GM23338 (cell line): ENCODE data around the gene AXL. TPM values are rescaled to one million over a fixed set of nuclear protein-coding genes. Genes with fewer than 3 reads are reported as not detected.

Source experiments
- ATAC-seq: fragments of 200-7000 bp; cut with Tn5 transposase; 3 replicates; pipeline ENCODE4 v1.9.1; 2020
- DNase-seq: peaks from one replicate; pipeline ENCODE4 v3.0.0-alpha.2; 2015; ENCODE audit warnings: low spot score
- H2AFZ ChIP-seq: fragments of 200-600 bp; sonication (generic); 2 replicates; pipeline ENCODE4 v1.8.0; 2016; ENCODE audit warnings: antibody characterized with exemption, mild to moderate bottlenecking, moderate library complexity
- H3F3A ChIP-seq: fragments of 200-600 bp; sonication (generic); replicated peaks from 2 replicates; pipeline ENCODE4 v1.8.0; 2017; ENCODE audit warnings: antibody characterized with exemption, mixed run types, low read depth
- H3K27ac ChIP-seq: fragments of 200-600 bp; sonication (generic); 2 replicates; pipeline ENCODE4 v1.6.1; 2016; ENCODE audit warnings: low read depth
- H3K27me3 ChIP-seq: fragments of 200-600 bp; sonication (generic); 2 replicates; pipeline ENCODE4 v1.8.0; 2016; ENCODE audit warnings: mild to moderate bottlenecking, mixed run types, moderate library complexity; ENCODE audit not compliant: insufficient read depth
- H3K36me3 ChIP-seq: fragments of 200-600 bp; sonication (generic); 2 replicates; pipeline ENCODE4 v1.8.0; 2016; ENCODE audit warnings: mild to moderate bottlenecking; ENCODE audit not compliant: insufficient read depth
- H3K4me1 ChIP-seq: fragments of 200-600 bp; sonication (generic); 2 replicates; pipeline ENCODE4 v1.8.0; 2016; ENCODE audit warnings: mild to moderate bottlenecking, moderate library complexity; ENCODE audit not compliant: insufficient read depth
- H3K4me2 ChIP-seq: fragments of 200-600 bp; sonication (generic); 2 replicates; pipeline ENCODE4 v1.7.1; 2017; ENCODE audit warnings: mixed run types
- H3K4me3 ChIP-seq: fragments of 200-600 bp; sonication (generic); 2 replicates; pipeline ENCODE4 v1.6.1; 2016; ENCODE audit warnings: mixed run types
- H3K79me2 ChIP-seq: fragments of 200-600 bp; sonication (generic); replicated peaks from 2 replicates; pipeline ENCODE4 v1.8.0; 2017; ENCODE audit warnings: mild to moderate bottlenecking; ENCODE audit not compliant: insufficient read depth
- H3K9me2 ChIP-seq: fragments of 200-600 bp; sonication (generic); 2 replicates; pipeline ENCODE4 v1.8.0; 2017; ENCODE audit not compliant: insufficient read depth
- H4K20me1 ChIP-seq: fragments of 200-600 bp; sonication (generic); replicated peaks from 2 replicates; pipeline ENCODE4 v1.8.0; 2017; ENCODE audit warnings: mild to moderate bottlenecking; ENCODE audit not compliant: insufficient read depth
- H3K27ac Mint-ChIP-seq: 2 replicates; pipeline ENCODE4 v1.8.0; 2020; ENCODE audit warnings: inconsistent platforms, mild to moderate bottlenecking, moderate library complexity, mixed read lengths
- H3K27me3 Mint-ChIP-seq: 3 replicates; pipeline ENCODE4 v1.8.0; 2022; ENCODE audit warnings: low read depth, mild to moderate bottlenecking, moderate library complexity, mixed read lengths, inconsistent platforms; ENCODE audit not compliant: insufficient read depth, poor library complexity
- H3K36me3 Mint-ChIP-seq: 3 replicates; pipeline ENCODE4 v1.8.0; 2021; ENCODE audit warnings: low read depth, mild to moderate bottlenecking, inconsistent platforms, moderate library complexity, mixed read lengths
- H3K4me1 Mint-ChIP-seq: 3 replicates; pipeline ENCODE4 v1.8.0; 2020; ENCODE audit warnings: mild to moderate bottlenecking, inconsistent platforms, mixed read lengths
- H3K4me3 Mint-ChIP-seq: 3 replicates; pipeline ENCODE4 v1.8.0; 2021; ENCODE audit warnings: moderate library complexity, mild to moderate bottlenecking, inconsistent platforms, mixed read lengths
- H3K9me3 Mint-ChIP-seq: 3 replicates; pipeline ENCODE4 v1.8.0; 2020; ENCODE audit warnings: moderate library complexity, mild to moderate bottlenecking, inconsistent platforms, mixed read lengths
- JUNB ChIP-seq: IDR thresholded peaks from one replicate; pipeline ENCODE4 v1.6.1; 2016; ENCODE audit warnings: antibody characterized with exemption; ENCODE audit not compliant: unreplicated experiment
- NANOG ChIP-seq: IDR thresholded peaks from 2 replicates; pipeline ENCODE4 v1.6.1; 2016; ENCODE audit warnings: antibody characterized with exemption, borderline replicate concordance
- POLR2AphosphoS5 ChIP-seq: IDR thresholded peaks from 2 replicates; pipeline ENCODE4 v1.6.1; 2016; ENCODE audit warnings: antibody characterized with exemption, low read depth
- STAT1 ChIP-seq: IDR thresholded peaks from one replicate; pipeline ENCODE4 v1.6.1; 2016; ENCODE audit warnings: antibody characterized with exemption; ENCODE audit not compliant: unreplicated experiment
- ZNF114 ChIP-seq: fragments of 250-450 bp; sonication (Bioruptor Pico); IDR thresholded peaks from 2 replicates; pipeline ENCODE4 v1.5.0; 2020; ENCODE audit warnings: mild to moderate bottlenecking, moderate library complexity
- ZNF331 ChIP-seq: fragments of 250-450 bp; sonication (Bioruptor Pico); IDR thresholded peaks from 2 replicates; pipeline ENCODE4 v1.5.0; 2020; ENCODE audit warnings: low read depth, mild to moderate bottlenecking, moderate library complexity
- polyA plus RNA-seq: library from polyadenylated mRNA; unstranded; fragments of >200 nt; fragmentation: Nextera tagmentation; extraction: Ambion mirVana; gene quantifications from 2 replicates; pipeline ENCODE4 v1.2.1, GENCODE V29; 2016
- total RNA-seq: library from RNA; depleted of rRNA; stranded (reverse); fragments of >200 nt; shearing (Covaris generic); gene quantifications from 2 replicates; pipeline ENCODE4 v1.2.3, GENCODE V29; 2014
- TF ChIP-seq, protein P1 (sequence below): IDR thresholded peaks from 2 replicates; pipeline ENCODE4 v1.6.1; 2016; ENCODE audit warnings: antibody characterized with exemption
- TF ChIP-seq, protein P2 (sequence below): fragments of 250-450 bp; sonication (Bioruptor Pico); IDR thresholded peaks from 2 replicates; pipeline ENCODE4 v1.5.0; 2020; ENCODE audit warnings: mild to moderate bottlenecking, moderate library complexity

Gene AXL
- total and polyA plus RNA-seq, 2 experiments from 2014 or later, result 9.0 to 28.4 TPM

DNA sequence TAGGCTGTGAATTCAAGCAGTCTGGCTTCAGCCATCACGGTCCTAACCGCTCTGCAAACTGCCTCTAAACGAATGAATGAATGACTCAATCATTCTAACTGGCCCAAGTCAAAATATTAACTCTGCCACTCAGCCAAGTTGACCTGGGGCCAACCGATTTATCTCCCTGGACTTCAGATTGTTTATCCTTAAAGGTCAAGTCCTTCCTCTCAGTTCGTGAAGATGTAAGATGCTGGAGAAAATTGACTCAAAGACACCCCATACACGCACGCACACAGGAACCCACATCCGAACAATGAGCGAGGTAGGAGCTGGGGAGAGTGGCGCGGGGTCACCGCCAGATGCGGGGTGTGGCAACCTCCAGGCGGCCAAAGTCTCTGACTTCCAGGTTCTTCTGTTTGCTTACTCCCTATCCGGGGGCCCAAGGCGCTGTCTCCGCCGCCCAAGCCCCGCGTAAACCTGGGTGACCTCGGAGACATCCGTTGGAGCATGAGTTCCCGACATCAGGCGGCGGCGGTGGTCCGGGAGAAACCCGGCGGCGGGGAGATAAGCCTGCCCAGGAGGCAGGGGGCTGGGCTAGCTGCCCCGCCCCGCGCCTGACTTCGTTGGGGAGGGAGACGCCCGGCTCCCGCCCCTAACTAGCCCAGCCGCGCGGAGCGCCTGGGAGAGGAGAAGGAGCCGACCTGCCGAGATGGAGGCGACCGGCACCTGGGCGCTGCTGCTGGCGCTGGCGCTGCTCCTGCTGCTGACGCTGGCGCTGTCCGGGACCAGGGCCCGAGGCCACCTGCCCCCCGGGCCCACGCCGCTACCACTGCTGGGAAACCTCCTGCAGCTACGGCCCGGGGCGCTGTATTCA is 26.2 kb upstream of the AXL start, which contains the start of gene CYP2S1:
Gene CYP2S1 (plus strand): TSS at position 646 of the 856 bp plus-strand sequence. CDS start 46 bp downstream, at position 692.
- H3K79me2 ChIP-seq, result peaks cover 67% of the 10 kb centered on the region
- peaks cover 22% of the 10 kb centered on the region for H4K20me1 ChIP-seq
- TF ChIP-seq ZNF331, result no peak
- TF ChIP-seq, protein P1, sequence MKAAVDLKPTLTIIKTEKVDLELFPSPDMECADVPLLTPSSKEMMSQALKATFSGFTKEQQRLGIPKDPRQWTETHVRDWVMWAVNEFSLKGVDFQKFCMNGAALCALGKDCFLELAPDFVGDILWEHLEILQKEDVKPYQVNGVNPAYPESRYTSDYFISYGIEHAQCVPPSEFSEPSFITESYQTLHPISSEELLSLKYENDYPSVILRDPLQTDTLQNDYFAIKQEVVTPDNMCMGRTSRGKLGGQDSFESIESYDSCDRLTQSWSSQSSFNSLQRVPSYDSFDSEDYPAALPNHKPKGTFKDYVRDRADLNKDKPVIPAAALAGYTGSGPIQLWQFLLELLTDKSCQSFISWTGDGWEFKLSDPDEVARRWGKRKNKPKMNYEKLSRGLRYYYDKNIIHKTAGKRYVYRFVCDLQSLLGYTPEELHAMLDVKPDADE, result 0 out of 2 replicates have a peak, but pooled peaks have one; percentile 29
- peak; percentile 83 for TF ChIP-seq POLR2AphosphoS5
- Mint-ChIP-seq H3K4me1 (peaks cover 57% of the 10 kb centered on the region), H3K9me3 (peaks cover 4% of the 10 kb centered on the region; the same call in 1 of the 3 replicates), H3K4me3 (peak within 1 kb of the TSS; percentile 93), H3K27ac (peak within 1 kb of the TSS; percentile 79), H3K27me3 (peaks cover 17% of the 10 kb centered on the region), H3K36me3 (peaks cover 41% of the 10 kb centered on the region)
- peaks cover 18% of the 10 kb centered on the region for H3K36me3 ChIP-seq
- ATAC-seq (peak; percentile 65), DNase-seq (peak; percentile 85)
- peaks cover 28% of the 10 kb centered on the region for H3F3A ChIP-seq
- peak within 1 kb of the TSS; percentile 97 for H3K4me2 ChIP-seq
- H3K27me3 ChIP-seq, result no peaks in the 10 kb centered on the region
- peak within 1 kb of the TSS; percentile 96 for H3K4me3 ChIP-seq
- peaks cover 44% of the 10 kb centered on the region for H3K4me1 ChIP-seq
- peak within 1 kb of the TSS; percentile 90 for H3K27ac ChIP-seq
- H3K9me2 ChIP-seq, result no peaks in the 10 kb centered on the region
- no peak within 1 kb of the TSS for H2AFZ ChIP-seq

DNA sequence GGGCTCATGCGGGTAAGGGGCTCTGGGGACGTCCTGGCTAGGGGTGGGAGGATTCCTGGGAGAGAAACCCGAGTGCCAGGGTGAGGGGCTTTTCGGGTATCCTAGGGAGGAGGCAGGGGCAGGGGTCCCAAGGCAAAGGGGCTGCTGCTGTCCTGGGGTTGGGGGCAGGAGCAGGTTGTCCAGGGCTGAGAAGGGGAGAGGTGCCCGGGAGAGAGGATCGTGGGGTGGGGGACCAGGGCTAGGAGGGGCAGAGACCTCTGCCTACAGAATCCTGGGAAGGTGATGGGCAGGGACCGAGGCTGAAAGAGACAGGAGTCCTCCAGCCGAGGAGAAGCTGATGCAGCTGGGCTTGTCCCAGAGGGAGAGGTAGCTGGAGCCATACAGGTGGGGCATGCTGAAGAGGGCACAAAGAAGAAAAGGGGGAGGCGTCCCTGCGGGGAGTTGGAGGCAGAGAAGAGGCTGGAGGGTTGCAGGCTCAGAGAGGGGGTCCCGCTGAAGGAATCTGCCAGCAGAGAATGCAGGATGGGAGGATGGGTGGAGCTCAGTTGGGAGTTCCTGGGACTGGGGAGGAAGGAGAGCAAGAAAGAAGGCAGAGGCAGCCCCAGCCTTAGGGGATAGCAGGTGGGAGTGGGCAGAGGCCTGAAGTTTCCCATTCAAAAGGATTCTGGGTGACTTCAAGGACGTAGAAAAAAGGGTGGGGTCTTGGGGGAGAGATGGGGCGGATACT is 25.4 kb upstream of the AXL start:
- ATAC-seq (peak; percentile 5), DNase-seq (peak; percentile 47)
- no peaks in the 10 kb centered on the region for H3K9me2 ChIP-seq
- H4K20me1 ChIP-seq, result peaks cover 22% of the 10 kb centered on the region
- Mint-ChIP-seq H3K9me3 (peaks cover 4% of the 10 kb centered on the region; the same call in 1 of the 3 replicates), H3K27me3 (peaks cover 18% of the 10 kb centered on the region), H3K27ac (peak overlapping the region; percentile 79), H3K36me3 (peaks cover 49% of the 10 kb centered on the region), H3K4me3 (peak overlapping the region; percentile 93), H3K4me1 (peaks cover 59% of the 10 kb centered on the region)
- peak overlapping the region; percentile 90 for H3K27ac ChIP-seq
- no peak overlapping the region for H2AFZ ChIP-seq
- peak overlapping the region; percentile 97 for H3K4me2 ChIP-seq
- H3K79me2 ChIP-seq, result peaks cover 67% of the 10 kb centered on the region
- H3K36me3 ChIP-seq, result peaks cover 18% of the 10 kb centered on the region
- H3K4me1 ChIP-seq, result peaks cover 42% of the 10 kb centered on the region
- peak overlapping the region; percentile 96 for H3K4me3 ChIP-seq
- H3F3A ChIP-seq, result peaks cover 28% of the 10 kb centered on the region
- H3K27me3 ChIP-seq, result no peaks in the 10 kb centered on the region
- no peak for TF ChIP-seq NANOG
- TF ChIP-seq STAT1, result no peak
- TF ChIP-seq, protein P2, sequence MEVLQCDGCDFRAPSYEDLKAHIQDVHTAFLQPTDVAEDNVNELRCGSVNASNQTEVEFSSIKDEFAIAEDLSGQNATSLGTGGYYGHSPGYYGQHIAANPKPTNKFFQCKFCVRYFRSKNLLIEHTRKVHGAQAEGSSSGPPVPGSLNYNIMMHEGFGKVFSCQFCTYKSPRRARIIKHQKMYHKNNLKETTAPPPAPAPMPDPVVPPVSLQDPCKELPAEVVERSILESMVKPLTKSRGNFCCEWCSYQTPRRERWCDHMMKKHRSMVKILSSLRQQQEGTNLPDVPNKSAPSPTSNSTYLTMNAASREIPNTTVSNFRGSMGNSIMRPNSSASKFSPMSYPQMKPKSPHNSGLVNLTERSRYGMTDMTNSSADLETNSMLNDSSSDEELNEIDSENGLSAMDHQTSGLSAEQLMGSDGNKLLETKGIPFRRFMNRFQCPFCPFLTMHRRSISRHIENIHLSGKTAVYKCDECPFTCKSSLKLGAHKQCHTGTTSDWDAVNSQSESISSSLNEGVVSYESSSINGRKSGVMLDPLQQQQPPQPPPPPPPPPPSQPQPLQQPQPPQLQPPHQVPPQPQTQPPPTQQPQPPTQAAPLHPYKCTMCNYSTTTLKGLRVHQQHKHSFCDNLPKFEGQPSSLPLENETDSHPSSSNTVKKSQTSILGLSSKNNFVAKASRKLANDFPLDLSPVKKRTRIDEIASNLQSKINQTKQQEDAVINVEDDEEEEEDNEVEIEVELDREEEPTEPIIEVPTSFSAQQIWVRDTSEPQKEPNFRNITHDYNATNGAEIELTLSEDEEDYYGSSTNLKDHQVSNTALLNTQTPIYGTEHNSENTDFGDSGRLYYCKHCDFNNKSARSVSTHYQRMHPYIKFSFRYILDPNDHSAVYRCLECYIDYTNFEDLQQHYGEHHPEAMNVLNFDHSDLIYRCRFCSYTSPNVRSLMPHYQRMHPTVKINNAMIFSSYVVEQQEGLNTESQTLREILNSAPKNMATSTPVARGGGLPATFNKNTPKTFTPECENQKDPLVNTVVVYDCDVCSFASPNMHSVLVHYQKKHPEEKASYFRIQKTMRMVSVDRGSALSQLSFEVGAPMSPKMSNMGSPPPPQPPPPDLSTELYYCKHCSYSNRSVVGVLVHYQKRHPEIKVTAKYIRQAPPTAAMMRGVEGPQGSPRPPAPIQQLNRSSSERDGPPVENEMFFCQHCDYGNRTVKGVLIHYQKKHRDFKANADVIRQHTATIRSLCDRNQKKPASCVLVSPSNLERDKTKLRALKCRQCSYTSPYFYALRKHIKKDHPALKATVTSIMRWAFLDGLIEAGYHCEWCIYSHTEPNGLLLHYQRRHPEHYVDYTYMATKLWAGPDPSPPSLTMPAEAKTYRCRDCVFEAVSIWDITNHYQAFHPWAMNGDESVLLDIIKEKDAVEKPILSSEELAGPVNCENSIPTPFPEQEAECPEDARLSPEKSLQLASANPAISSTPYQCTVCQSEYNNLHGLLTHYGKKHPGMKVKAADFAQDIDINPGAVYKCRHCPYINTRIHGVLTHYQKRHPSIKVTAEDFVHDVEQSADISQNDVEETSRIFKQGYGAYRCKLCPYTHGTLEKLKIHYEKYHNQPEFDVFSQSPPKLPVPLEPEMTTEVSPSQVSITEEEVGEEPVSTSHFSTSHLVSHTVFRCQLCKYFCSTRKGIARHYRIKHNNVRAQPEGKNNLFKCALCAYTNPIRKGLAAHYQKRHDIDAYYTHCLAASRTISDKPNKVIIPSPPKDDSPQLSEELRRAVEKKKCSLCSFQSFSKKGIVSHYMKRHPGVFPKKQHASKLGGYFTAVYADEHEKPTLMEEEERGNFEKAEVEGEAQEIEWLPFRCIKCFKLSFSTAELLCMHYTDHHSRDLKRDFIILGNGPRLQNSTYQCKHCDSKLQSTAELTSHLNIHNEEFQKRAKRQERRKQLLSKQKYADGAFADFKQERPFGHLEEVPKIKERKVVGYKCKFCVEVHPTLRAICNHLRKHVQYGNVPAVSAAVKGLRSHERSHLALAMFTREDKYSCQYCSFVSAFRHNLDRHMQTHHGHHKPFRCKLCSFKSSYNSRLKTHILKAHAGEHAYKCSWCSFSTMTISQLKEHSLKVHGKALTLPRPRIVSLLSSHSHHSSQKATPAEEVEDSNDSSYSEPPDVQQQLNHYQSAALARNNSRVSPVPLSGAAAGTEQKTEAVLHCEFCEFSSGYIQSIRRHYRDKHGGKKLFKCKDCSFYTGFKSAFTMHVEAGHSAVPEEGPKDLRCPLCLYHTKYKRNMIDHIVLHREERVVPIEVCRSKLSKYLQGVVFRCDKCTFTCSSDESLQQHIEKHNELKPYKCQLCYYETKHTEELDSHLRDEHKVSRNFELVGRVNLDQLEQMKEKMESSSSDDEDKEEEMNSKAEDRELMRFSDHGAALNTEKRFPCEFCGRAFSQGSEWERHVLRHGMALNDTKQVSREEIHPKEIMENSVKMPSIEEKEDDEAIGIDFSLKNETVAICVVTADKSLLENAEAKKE (CRISPR knock-in tag), result no peak
- TF ChIP-seq ZNF114 (CRISPR knock-in tag), result no peak
- no peak for TF ChIP-seq JUNB
- TF ChIP-seq POLR2AphosphoS5, result no peak
